Stomach (tissue), 4 donors: ENCODE data around the gene WNK1.

Experiments used
- CTCF ChIP-seq, 7 experiments: fragments of 450-650 bp in 4 of 7; fragments of 200-600 bp in 3 of 7; sonication (generic) in 3 of 7; IDR thresholded peaks; one replicate each; pipeline ENCODE4 v1.5.1; 2016 to 2019; ENCODE audit warnings: antibody characterized with exemption in 7 of 7, control low read depth in 2 of 7, mild to moderate bottlenecking in 1 of 7
- POLR2A ChIP-seq, 4 donors: fragments of 450-650 bp; IDR thresholded peaks; one replicate each; pipeline ENCODE4 v1.6.1; 2016; ENCODE audit warnings: antibody characterized with exemption in 4 of 4, control low read depth in 2 of 4, mild to moderate bottlenecking in 1 of 4, moderate library complexity in 1 of 4
- POLR2AphosphoS5 ChIP-seq, 3 donors: sonication (generic); formaldehyde crosslinking; IDR thresholded peaks; one replicate each; pipeline ENCODE4 v1.6.1; 2016; ENCODE audit warnings: antibody characterized with exemption in 3 of 3

- TF ChIP-seq CTCF (IDR thresholded peaks at IDR 0.05) (no peak), POLR2A (IDR thresholded peaks at IDR 0.05) (no peak), POLR2AphosphoS5 (IDR thresholded peaks at IDR 0.05) (no peak)
These were observed 116.3 kb downstream of the WNK1 start for GRCh38 chr12:868722-869121.
